Osteocyte (in vitro differentiated cells): ENCODE measurements around the gene ABCC2. TPM values are rescaled to one million over a fixed set of nuclear protein-coding genes. Genes with fewer than 3 reads are reported as not detected.

ENCODE experiments used
- DNase-seq: peaks from one replicate; pipeline ENCODE4 v3.0.0; 2021; ENCODE audit warnings: mixed read lengths; ENCODE audit not compliant: unreplicated experiment; ENCODE audit errors: extremely low spot score
- H3K27ac Mint-ChIP-seq: one replicate; pipeline ENCODE4 v1.8.0; 2021; ENCODE audit warnings: mild to moderate bottlenecking, mixed read lengths; ENCODE audit not compliant: unreplicated experiment
- H3K27me3 Mint-ChIP-seq: one replicate; pipeline ENCODE4 v1.8.0; 2021; ENCODE audit warnings: mixed read lengths; ENCODE audit not compliant: unreplicated experiment
- H3K36me3 Mint-ChIP-seq: one replicate; pipeline ENCODE4 v1.8.0; 2021; ENCODE audit warnings: mixed read lengths; ENCODE audit not compliant: unreplicated experiment
- H3K4me1 Mint-ChIP-seq: one replicate; pipeline ENCODE4 v1.8.0; 2021; ENCODE audit warnings: mixed read lengths; ENCODE audit not compliant: unreplicated experiment
- H3K4me3 Mint-ChIP-seq: one replicate; pipeline ENCODE4 v1.8.0; 2021; ENCODE audit warnings: mild to moderate bottlenecking, moderate library complexity, mixed read lengths; ENCODE audit not compliant: unreplicated experiment
- H3K9me3 Mint-ChIP-seq: one replicate; pipeline ENCODE4 v1.8.0; 2021; ENCODE audit warnings: mixed read lengths; ENCODE audit not compliant: unreplicated experiment
- total RNA-seq: library from RNA; stranded (reverse); gene quantifications from 2 replicates; pipeline ENCODE4 v1.2.1, GENCODE V29; 2021
- TF ChIP-seq, protein P1 (sequence below): fragments of 200-600 bp; sonication (generic); IDR thresholded peaks from 2 replicates; pipeline ENCODE4 v1.5.0; 2021; ENCODE audit warnings: antibody characterized with exemption, mild to moderate bottlenecking, moderate library complexity

The ABCC2 gene
- total RNA-seq, 1 donor from 2014 or later: 0.24 TPM

DNA sequence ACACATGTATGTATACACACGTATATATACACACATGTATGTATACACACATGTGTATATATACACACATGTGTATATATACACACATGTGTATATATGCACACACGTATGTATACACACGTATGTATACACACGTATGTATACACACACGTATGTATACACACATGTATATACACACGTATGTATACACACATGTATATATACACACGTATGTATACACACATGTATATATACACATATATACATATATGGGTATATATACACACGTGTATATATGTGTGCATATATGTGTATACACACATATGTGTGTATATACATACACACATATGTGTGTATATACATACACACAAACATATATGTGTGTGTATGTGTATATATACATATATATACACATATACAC is 31.7 kb downstream of the ABCC2 start:
- H3K27ac Mint-ChIP-seq: no peak overlapping the region
- no peaks in the 10 kb centered on the region for H3K36me3 Mint-ChIP-seq
- no peak overlapping the region for H3K4me3 Mint-ChIP-seq
- H3K4me1 Mint-ChIP-seq: no peaks in the 10 kb centered on the region
- TF ChIP-seq, protein P1, sequence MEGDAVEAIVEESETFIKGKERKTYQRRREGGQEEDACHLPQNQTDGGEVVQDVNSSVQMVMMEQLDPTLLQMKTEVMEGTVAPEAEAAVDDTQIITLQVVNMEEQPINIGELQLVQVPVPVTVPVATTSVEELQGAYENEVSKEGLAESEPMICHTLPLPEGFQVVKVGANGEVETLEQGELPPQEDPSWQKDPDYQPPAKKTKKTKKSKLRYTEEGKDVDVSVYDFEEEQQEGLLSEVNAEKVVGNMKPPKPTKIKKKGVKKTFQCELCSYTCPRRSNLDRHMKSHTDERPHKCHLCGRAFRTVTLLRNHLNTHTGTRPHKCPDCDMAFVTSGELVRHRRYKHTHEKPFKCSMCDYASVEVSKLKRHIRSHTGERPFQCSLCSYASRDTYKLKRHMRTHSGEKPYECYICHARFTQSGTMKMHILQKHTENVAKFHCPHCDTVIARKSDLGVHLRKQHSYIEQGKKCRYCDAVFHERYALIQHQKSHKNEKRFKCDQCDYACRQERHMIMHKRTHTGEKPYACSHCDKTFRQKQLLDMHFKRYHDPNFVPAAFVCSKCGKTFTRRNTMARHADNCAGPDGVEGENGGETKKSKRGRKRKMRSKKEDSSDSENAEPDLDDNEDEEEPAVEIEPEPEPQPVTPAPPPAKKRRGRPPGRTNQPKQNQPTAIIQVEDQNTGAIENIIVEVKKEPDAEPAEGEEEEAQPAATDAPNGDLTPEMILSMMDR: no peak
- no peaks in the 10 kb centered on the region for H3K27me3 Mint-ChIP-seq
- DNase-seq: no peak
- H3K9me3 Mint-ChIP-seq: no peaks in the 10 kb centered on the region

DNA sequence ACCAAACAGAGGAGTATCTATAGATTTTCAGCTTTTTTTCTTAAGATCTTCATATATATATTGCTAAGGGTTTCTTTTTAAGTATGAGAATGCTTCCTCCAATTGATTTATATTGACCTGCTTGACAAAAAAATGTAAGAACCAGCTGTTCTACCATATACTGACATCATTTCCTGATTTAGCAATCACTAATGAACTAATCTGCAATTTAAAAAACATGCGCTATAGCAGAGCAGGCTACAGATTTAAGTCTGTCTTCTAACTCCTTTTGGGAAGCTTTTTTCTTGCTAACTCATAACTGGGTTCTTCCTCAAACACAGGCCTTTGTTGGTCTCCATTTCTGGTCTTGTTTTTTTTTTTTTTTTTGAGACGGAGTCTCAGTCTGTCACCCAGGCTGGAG is 33.2 kb downstream of the ABCC2 start:
- Mint-ChIP-seq H3K9me3 (no peaks in the 10 kb centered on the region), H3K4me3 (no peak overlapping the region), H3K27me3 (no peaks in the 10 kb centered on the region), H3K36me3 (no peaks in the 10 kb centered on the region), H3K27ac (no peak overlapping the region), H3K4me1 (no peaks in the 10 kb centered on the region)
- TF ChIP-seq, protein P1: no peak
- no peak for DNase-seq

- no peak for DNase-seq
- peaks cover 8% of the 10 kb centered on the region for H3K9me3 Mint-ChIP-seq
- H3K27me3 Mint-ChIP-seq: peaks cover 3% of the 10 kb centered on the region
- no peak overlapping the region for H3K27ac Mint-ChIP-seq
- H3K36me3 Mint-ChIP-seq: no peaks in the 10 kb centered on the region
- TF ChIP-seq, protein P1: no peak
- no peak overlapping the region for H3K4me3 Mint-ChIP-seq
- no peaks in the 10 kb centered on the region for H3K4me1 Mint-ChIP-seq
Measured at GRCh38 chr10:99827936-99828335, 45.5 kb downstream of the ABCC2 start.

DNA sequence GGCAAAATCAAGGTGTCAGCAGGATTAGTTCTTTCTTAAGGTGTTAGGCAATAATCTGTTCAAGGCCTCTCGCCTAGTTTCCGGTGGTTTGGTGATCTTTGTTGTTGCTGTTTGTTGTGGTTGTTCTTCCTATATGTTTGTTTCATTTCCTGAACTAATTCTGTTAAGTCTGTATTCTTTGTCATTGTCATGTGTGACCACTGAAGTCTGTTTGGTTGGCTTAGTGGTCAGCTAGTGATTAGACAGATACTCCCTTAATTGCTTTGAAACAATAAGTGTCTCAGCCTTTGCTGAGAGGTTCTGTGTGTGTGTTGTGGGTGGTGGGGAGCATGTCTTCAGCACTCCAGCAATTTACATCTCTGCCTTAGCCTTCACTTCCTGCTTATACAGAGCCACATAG is 46.0 kb downstream of the ABCC2 start:
- DNase-seq: no peak
- no peak overlapping the region for H3K4me3 Mint-ChIP-seq
- H3K4me1 Mint-ChIP-seq: no peaks in the 10 kb centered on the region
- H3K36me3 Mint-ChIP-seq: no peaks in the 10 kb centered on the region
- H3K27me3 Mint-ChIP-seq: peaks cover 3% of the 10 kb centered on the region
- peaks cover 8% of the 10 kb centered on the region for H3K9me3 Mint-ChIP-seq
- H3K27ac Mint-ChIP-seq: no peak overlapping the region
- TF ChIP-seq, protein P1: no peak

DNA sequence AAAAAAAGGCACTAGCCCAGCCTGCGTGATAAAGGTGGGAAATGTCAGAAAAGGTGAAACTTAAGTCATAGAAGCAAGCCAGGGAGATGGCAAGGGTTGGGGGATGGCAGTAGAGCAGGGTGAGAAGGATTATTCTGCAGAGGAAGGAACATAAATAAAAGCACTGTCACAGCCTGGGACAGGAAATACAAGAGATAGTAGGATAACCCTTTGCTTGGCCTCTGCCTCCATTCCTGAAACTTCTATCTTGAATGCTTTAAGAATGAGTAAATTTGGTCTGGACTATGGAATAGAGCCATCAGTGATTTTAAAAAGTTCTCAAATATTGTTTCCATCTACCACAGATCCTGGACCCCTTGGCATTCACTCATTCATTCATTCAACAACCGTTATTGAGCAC is 50.0 kb downstream of the ABCC2 start:
- no peak overlapping the region for H3K4me3 Mint-ChIP-seq
- no peak for DNase-seq
- no peaks in the 10 kb centered on the region for H3K4me1 Mint-ChIP-seq
- H3K27ac Mint-ChIP-seq: no peak overlapping the region
- H3K36me3 Mint-ChIP-seq: no peaks in the 10 kb centered on the region
- peaks cover 3% of the 10 kb centered on the region for H3K27me3 Mint-ChIP-seq
- H3K9me3 Mint-ChIP-seq: peaks cover 8% of the 10 kb centered on the region
- TF ChIP-seq, protein P1: no peak
